D341Med (cell line): Measurements from ENCODE around the gene SERPINA5.
A peak's percentile ranks its signal among the peaks of the same experiment; 100 is the strongest.

Source experiments
- DNase-seq: peaks from one replicate; pipeline ENCODE4 v3.0.0; 2012; ENCODE audit warnings: low spot score

SERPINA5 gene

GRCh38 chr14:94548999-94549985 is 31.9 kb upstream of the SERPINA5 start:
- peak; percentile 86 for DNase-seq

GRCh38 chr14:94550041-94550440 is 31.2 kb upstream of the SERPINA5 start:
- no peak for DNase-seq

- DNase-seq = no peak
Observed at GRCh38 chr14:94555991-94556390, 25.2 kb upstream of the SERPINA5 start.

GRCh38 chr14:94557327-94557726 is 23.9 kb upstream of the SERPINA5 start:
- no peak for DNase-seq

GRCh38 chr14:94558842-94559241 is 22.4 kb upstream of the SERPINA5 start:
- DNase-seq = no peak

- DNase-seq = no peak
Observed at GRCh38 chr14:94559638-94560290, 21.5 kb upstream of the SERPINA5 start.

- no peak for DNase-seq
Observed at GRCh38 chr14:94560291-94560665, 20.9 kb upstream of the SERPINA5 start.

GRCh38 chr14:94560751-94561655 is 20.2 kb upstream of the SERPINA5 start, which contains the start of gene SERPINA4:
TSS of gene SERPINA4 (plus strand) at chr14:94561442. CDS start at chr14:94563483, 2,041 bp downstream.
- DNase-seq = no peak

- DNase-seq = no peak
Observed at GRCh38 chr14:94561656-94562010, 19.6 kb upstream of the SERPINA5 start.

- no peak for DNase-seq
Observed at GRCh38 chr14:94562022-94562421, 19.2 kb upstream of the SERPINA5 start.

- no peak for DNase-seq
Observed at GRCh38 chr14:94562941-94563883, 18.0 kb upstream of the SERPINA5 start.

- DNase-seq = no peak
Observed at GRCh38 chr14:94564381-94564780, 16.8 kb upstream of the SERPINA5 start.

- no peak for DNase-seq
Observed at GRCh38 chr14:94568186-94568585, 13.0 kb upstream of the SERPINA5 start.

- DNase-seq = no peak
Observed at GRCh38 chr14:94569381-94570001, 11.7 kb upstream of the SERPINA5 start.

GRCh38 chr14:94570002-94570400 is 11.2 kb upstream of the SERPINA5 start:
- DNase-seq = no peak

GRCh38 chr14:94570440-94570839 is 10.8 kb upstream of the SERPINA5 start:
- DNase-seq = no peak

- DNase-seq = no peak
Observed at GRCh38 chr14:94571395-94571794, 9.8 kb upstream of the SERPINA5 start.

GRCh38 chr14:94571950-94572349 is 9.3 kb upstream of the SERPINA5 start:
- no peak for DNase-seq

- no peak for DNase-seq
Observed at GRCh38 chr14:94572637-94573303, 8.5 kb upstream of the SERPINA5 start.
